HG03460 (cell line): ENCODE data around the gene OGFR.

Experiments used
- ATAC-seq: cut with Tn5 transposase; IDR thresholded peaks from one replicate; pipeline ENCODE4 v1.9.1; 2021; ENCODE audit not compliant: unreplicated experiment

The OGFR gene

GRCh38 chr20:62856931-62857619 is 52.4 kb downstream of the OGFR start:
- no peak for ATAC-seq

- ATAC-seq = no peak
These were observed 53.6 kb downstream of the OGFR start for GRCh38 chr20:62858058-62858830.

GRCh38 chr20:62859721-62860120 is 55.1 kb downstream of the OGFR start:
- no peak for ATAC-seq

- no peak for ATAC-seq
These were observed 55.8 kb downstream of the OGFR start for GRCh38 chr20:62860391-62860923.

GRCh38 chr20:62860924-62861691 is 56.5 kb downstream of the OGFR start:
- peak; percentile 33 for ATAC-seq

- peak; percentile 62 for ATAC-seq
These were observed 57.2 kb downstream of the OGFR start, which contains the start of gene TCFL5 for GRCh38 chr20:62861726-62862336. Gene TCFL5 (minus strand): TSS chr20:62861822. CDS start chr20:62861670, 152 bp downstream.
